Nephron progenitor cell (in vitro differentiated cells): ENCODE measurements around the gene TPCN2.

ENCODE experiments used
- DNase-seq: peaks from one replicate; pipeline ENCODE4 v3.0.0; 2021
- H3K27ac Mint-ChIP-seq: 2 replicates; pipeline ENCODE4 v1.8.0; 2021; ENCODE audit warnings: mild to moderate bottlenecking, moderate library complexity, mixed read lengths
- H3K27me3 Mint-ChIP-seq: 2 replicates; pipeline ENCODE4 v1.8.0; 2021; ENCODE audit warnings: mild to moderate bottlenecking, low read depth, mixed read lengths; ENCODE audit not compliant: poor library complexity
- H3K36me3 Mint-ChIP-seq: 2 replicates; pipeline ENCODE4 v1.8.0; 2021; ENCODE audit warnings: low read depth, mixed read lengths
- H3K4me1 Mint-ChIP-seq: 2 replicates; pipeline ENCODE4 v1.8.0; 2021; ENCODE audit warnings: mixed read lengths
- H3K4me3 Mint-ChIP-seq: 2 replicates; pipeline ENCODE4 v1.8.0; 2021; ENCODE audit warnings: mild to moderate bottlenecking, moderate library complexity, mixed read lengths
- H3K9me3 Mint-ChIP-seq: 2 replicates; pipeline ENCODE4 v1.8.0; 2021; ENCODE audit warnings: mild to moderate bottlenecking, moderate library complexity, mixed read lengths
- CTCF ChIP-seq: fragments of 200-600 bp; sonication (generic); IDR thresholded peaks from 2 replicates; pipeline ENCODE4 v1.5.0; 2021; ENCODE audit warnings: antibody characterized with exemption

The TPCN2 gene

GRCh38 chr11:69071086-69071800, 22.5 kb downstream of the TPCN2 start:
- peaks cover 9% of the 10 kb centered on the region for H3K36me3 Mint-ChIP-seq
- no peak overlapping the region for H3K4me3 Mint-ChIP-seq
- H3K27ac Mint-ChIP-seq: no peak overlapping the region

DNA sequence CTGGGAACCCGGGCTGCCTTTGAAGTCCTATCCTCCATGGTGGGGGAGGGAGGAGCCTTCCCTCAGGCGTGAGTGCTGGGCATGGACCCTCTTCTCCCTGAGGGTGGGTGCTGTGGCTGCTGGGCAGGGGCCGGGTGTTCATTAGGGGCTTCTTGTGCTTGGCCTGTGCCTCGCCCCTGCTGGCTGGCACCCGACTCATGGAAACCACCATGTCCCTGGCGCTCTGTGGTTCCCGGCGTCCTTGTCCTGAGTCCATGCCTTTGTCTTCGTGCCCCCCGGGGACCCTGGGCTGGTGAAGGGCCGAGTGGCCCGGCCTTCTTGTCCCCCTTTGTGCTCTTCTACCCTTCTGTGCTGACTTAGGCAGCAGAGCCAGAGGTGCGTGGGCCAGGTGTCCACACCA, 23.2 kb downstream of the TPCN2 start:
- Mint-ChIP-seq H3K9me3 (no peaks in the 10 kb centered on the region), H3K36me3 (peaks cover 9% of the 10 kb centered on the region), H3K27me3 (no peaks in the 10 kb centered on the region), H3K4me1 (peaks cover 4% of the 10 kb centered on the region), H3K27ac (peak overlapping the region; percentile 68), H3K4me3 (no peak overlapping the region)
- TF ChIP-seq CTCF: no peak
- DNase-seq: no peak

More at GRCh38 chr11:69071086-69071800, 22.5 kb downstream of the TPCN2 start:
- no peaks in the 10 kb centered on the region for H3K27me3 Mint-ChIP-seq
- H3K9me3 Mint-ChIP-seq: no peaks in the 10 kb centered on the region
- peaks cover 4% of the 10 kb centered on the region for H3K4me1 Mint-ChIP-seq
- TF ChIP-seq CTCF: no peak
- no peak for DNase-seq

GRCh38 chr11:69073469-69073868, 24.7 kb downstream of the TPCN2 start:
- DNase-seq: no peak
- H3K4me1 Mint-ChIP-seq: peaks cover 4% of the 10 kb centered on the region
- no peak overlapping the region for H3K4me3 Mint-ChIP-seq
- peaks cover 9% of the 10 kb centered on the region for H3K36me3 Mint-ChIP-seq
- TF ChIP-seq CTCF: no peak
- H3K27me3 Mint-ChIP-seq: no peaks in the 10 kb centered on the region
- peak overlapping the region; percentile 68 for H3K27ac Mint-ChIP-seq
- no peaks in the 10 kb centered on the region for H3K9me3 Mint-ChIP-seq

GRCh38 chr11:69074375-69075140, 25.8 kb downstream of the TPCN2 start:
- Mint-ChIP-seq H3K27me3 (no peaks in the 10 kb centered on the region), H3K4me1 (peaks cover 4% of the 10 kb centered on the region), H3K27ac (peak overlapping the region; percentile 71), H3K4me3 (no peak overlapping the region), H3K36me3 (peaks cover 9% of the 10 kb centered on the region), H3K9me3 (no peaks in the 10 kb centered on the region)
- no peak for DNase-seq
- no peak for TF ChIP-seq CTCF

DNA sequence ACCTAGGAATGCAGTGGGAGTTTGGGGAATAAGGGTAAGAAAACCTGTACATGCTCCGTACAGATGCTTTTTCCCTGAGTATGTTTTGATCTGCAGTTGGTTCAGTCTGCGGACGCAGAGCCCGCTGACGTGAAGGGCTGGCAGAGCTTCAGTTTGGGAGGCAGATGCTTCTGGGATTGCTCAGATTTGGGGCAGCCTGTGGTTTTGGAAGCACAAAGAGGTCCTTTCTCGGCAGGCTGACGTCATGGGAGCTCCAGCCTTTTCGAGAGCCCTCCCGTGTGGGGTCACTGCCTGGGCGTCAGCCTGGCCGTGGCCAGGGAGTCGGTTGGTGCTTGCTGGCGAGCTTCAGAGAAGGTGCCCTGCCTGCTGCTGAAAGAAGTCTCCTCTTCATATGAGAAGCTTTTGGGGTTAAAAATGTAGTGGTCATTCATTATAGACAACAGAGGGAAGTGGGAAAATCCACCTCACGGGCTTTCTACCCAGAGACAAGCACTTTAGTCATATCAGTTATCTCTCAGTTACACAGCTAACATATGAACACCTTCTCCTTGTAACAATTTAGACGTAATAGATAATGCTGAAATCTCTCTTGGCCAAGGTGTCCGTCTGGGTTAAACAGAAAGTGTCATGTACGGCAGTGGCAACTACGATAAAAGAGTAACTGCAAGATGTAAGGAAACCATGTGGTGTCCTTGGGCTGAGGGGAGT, 26.8 kb downstream of the TPCN2 start:
- no peak for DNase-seq
- peak overlapping the region; percentile 71 for H3K27ac Mint-ChIP-seq
- no peak overlapping the region for H3K4me3 Mint-ChIP-seq
- no peak for TF ChIP-seq CTCF
- no peaks in the 10 kb centered on the region for H3K27me3 Mint-ChIP-seq
- no peaks in the 10 kb centered on the region for H3K36me3 Mint-ChIP-seq
- no peaks in the 10 kb centered on the region for H3K9me3 Mint-ChIP-seq
- H3K4me1 Mint-ChIP-seq: peaks cover 4% of the 10 kb centered on the region
